ENCODE data around the gene EIF4G2.

- TF ChIP-seq, protein P1, sequence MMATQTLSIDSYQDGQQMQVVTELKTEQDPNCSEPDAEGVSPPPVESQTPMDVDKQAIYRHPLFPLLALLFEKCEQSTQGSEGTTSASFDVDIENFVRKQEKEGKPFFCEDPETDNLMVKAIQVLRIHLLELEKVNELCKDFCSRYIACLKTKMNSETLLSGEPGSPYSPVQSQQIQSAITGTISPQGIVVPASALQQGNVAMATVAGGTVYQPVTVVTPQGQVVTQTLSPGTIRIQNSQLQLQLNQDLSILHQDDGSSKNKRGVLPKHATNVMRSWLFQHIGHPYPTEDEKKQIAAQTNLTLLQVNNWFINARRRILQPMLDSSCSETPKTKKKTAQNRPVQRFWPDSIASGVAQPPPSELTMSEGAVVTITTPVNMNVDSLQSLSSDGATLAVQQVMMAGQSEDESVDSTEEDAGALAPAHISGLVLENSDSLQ (IDR thresholded peaks at IDR 0.05) = no peak
- TF ChIP-seq EGR1 (IDR thresholded peaks at IDR 0.05; ENCODE audit: borderline replicate concordance in 1 of 2, low read depth in 2 of 2, low read length in 2 of 2) (no peak), POLR2AphosphoS2 (IDR thresholded peaks at IDR 0.05; ENCODE audit: low read depth, low read length) (no peak)
Measured at GRCh38 chr11:10777806-10778205, 30.9 kb downstream of the EIF4G2 start.

Measured in GM12878 (cell line).